ENCODE data around the gene ZNF397.

The ZNF397 gene

GRCh38 chr18:35247412-35248249 lies 6.8 kb downstream of the ZNF397 start:
- DNase-seq, result no peak

- DNase-seq, result no peak
These were observed 7.6 kb downstream of the ZNF397 start for GRCh38 chr18:35248429-35248828.

GRCh38 chr18:35252466-35252865 lies 11.6 kb downstream of the ZNF397 start:
- no peak for DNase-seq

DNA sequence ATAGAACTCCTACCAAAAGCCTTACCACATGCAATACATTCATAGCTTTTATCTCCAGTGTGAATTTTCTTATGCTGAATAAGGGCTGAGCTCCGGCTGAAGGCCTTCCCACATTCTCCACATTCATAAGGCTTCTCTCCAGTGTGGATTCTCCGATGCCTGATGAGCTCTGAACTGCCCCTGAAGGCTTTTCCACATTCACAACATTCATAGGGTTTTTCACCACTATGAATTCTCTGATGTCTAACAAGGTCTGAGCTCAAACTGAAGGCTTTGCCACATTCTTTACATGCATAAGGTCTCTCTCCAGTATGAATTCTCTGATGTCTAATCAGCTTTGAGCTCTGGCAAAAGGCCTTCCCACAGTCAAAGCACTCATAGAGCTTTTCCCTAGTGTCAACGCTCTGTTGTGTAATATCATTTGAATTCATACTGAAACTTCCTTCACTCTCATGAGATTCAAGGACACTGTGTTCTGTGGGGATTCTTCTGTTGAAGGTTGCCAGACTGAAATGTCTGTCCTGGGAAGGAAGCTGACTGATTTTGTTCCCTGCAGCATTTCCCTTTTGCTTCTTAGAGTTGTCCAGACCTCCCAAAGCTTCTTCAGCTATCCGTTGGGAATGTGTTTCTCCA lies 12.9 kb downstream of the ZNF397 start:
- no peak for DNase-seq

DNA sequence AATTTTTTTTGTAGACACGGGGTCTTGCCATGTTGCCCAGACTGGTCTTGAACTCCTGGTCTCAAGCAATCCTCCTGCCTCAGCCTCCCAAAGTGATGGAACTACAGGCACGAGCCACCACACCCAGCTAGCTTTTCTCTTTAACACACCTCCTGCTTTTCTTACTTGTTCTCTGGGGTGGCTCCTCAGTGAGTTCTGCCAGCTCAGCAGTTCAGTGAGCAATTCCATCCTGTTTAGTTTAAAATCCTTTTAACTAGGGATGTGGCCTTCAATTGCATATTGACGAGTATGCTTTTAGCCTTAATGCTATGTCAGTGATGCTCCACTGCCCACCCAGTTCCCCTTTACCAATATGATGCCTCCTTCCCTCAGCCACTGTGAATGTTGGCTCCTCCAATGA lies 16.1 kb downstream of the ZNF397 start:
- no peak for DNase-seq

GRCh38 chr18:35264409-35264808 lies 23.6 kb downstream of the ZNF397 start:
- no peak for DNase-seq

DNA sequence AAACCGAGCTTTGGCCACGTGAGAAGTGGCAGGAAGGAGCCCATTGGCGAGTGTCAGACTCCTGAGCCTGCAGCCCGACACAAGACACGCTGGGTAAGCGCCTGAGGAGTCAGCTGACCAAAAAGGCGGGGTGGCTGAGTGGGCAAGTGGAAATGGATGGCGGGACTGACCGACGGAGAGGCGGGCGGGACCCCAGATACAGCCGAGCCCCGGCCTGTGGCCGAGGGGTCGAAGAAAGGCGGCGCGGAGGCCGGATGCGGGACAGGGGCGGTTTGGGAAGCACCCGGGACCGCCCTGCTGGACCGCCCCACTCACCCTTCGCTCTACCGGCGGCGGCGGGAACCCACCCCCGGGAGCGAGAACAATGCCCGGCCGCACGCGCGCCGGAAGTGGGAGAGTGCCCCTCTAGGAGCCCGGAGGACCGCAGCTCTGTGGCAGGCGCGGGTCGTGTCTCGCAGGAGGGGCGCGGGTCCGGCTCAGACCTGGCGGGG lies 26.4 kb downstream of the ZNF397 start:
- peak; percentile 67 for DNase-seq

- DNase-seq, result no peak
These were observed 27.0 kb downstream of the ZNF397 start for GRCh38 chr18:35267809-35268208.

GRCh38 chr18:35268821-35269220 lies 28.0 kb downstream of the ZNF397 start:
- DNase-seq, result no peak

- no peak for DNase-seq
These were observed 30.8 kb downstream of the ZNF397 start for GRCh38 chr18:35271656-35272055.

DNA sequence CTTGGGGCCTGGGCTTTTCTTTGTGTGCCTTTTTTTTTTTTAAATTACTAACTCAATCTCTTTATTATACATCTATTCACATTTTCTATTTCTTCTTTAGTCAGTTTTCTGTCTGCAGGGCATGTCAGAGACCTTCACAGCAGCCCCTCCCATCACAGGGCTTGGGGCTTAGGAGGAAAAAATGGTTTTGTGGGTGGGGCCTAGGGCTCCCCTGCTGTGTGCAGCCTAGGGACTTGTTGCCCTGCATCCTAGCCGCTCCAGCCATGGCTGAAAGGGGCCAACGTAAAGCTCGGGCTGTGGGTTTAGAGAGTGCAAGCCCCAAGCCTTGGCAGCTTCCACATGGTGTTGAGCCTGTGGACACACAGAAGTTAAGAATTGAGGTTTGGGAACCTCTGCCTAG lies 35.4 kb downstream of the ZNF397 start:
- no peak for DNase-seq

GRCh38 chr18:35277633-35278032 lies 36.8 kb downstream of the ZNF397 start:
- no peak for DNase-seq

DNA sequence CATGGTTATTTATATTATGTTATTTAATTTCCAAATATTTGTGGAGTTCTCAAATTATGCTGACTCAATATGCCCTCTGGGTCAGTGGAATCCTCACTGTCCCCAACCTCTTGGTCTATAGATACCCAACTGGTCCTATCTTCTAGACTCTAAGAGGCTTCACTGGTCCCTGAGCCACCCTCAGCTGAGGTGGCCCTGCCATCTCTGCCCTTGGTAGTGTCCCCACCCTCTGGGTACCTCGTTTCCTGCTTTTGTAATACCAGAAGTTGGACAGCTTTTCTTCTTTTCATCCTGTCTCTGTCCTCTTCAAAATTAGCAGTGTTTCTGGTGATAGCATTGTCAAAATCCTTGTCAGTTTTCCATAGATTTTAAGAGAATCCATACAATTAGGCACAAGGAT lies 37.3 kb downstream of the ZNF397 start:
- DNase-seq, result no peak

DNA sequence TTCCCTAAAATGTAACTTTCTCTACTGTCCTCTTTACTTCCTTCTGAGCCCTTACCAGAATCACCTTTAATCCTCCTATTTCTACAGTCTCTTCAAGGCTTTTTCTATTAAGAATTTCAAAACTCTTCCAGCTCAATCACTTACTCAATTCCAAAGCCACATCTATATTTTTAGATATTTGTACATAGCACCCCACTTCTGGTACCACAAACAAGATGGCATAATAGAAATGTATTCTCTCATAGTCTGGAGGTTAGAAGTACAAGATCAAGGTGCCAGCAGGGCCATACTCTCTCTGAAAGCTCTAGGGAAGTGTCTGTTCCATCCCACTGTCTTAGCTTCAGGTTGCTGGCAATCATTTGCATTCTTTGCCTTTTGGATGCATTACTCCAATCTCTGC lies 38.1 kb downstream of the ZNF397 start:
- DNase-seq, result no peak

DNA sequence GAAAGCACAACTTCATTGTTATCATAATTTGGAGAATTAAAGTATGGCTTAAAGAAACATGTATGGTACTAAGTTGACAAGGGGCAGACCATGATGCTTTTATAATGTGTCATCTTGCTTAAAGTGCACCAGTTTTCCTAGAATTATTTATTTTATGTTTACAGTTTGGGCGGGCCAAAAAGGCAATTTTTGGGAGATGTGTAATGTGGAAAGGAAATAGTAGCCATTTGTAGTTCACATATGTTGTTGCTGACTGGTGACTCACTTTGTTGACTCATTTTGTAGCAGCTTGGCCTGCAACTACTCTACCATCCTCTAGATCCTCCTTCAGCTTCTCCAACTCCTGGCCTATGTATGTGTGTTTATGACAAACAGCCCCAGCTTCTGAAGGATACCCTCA lies 41.5 kb downstream of the ZNF397 start:
- DNase-seq, result no peak

GRCh38 chr18:35283923-35284794 lies 43.3 kb downstream of the ZNF397 start:
- no peak for DNase-seq

GRCh38 chr18:35284841-35285240 lies 44.0 kb downstream of the ZNF397 start:
- DNase-seq, result no peak

DNA sequence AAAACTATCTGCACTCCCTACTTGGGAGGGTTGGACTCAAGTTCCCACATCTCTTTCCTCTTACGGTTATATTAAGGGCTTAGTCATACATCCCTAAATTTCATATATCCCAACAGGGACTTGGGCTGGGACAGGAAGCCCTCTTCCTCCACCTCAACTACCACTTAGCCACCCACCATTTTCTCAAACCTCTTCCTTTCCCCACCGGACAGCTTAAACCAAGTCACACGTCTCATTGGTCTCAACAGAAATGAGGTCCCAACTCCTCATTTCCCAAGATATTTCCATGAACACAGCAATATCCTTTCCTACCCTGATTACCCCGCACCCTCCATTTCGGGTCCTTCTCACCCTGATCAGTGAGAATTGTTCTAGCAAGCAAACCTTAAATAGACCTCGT lies 48.5 kb downstream of the ZNF397 start:
- no peak for DNase-seq

- peak; percentile 30 for DNase-seq
These were observed 48.9 kb downstream of the ZNF397 start for GRCh38 chr18:35289727-35290093.

GRCh38 chr18:35290094-35290735 lies 49.4 kb downstream of the ZNF397 start, which contains the start of gene ZSCAN30:
Gene ZSCAN30, minus strand, starts transcription at chr18:35290229. Its CDS starts 25,877 bp downstream, at chr18:35264352.
- DNase-seq, result peak; percentile 97

GRCh38 chr18:35291166-35291565 lies 50.3 kb downstream of the ZNF397 start:
- DNase-seq, result no peak

GRCh38 chr18:35296060-35296459 lies 55.2 kb downstream of the ZNF397 start:
- DNase-seq, result no peak

- no peak for DNase-seq
These were observed 62.8 kb downstream of the ZNF397 start for GRCh38 chr18:35303610-35304009.

All from activated naive CD4-positive, alpha-beta T cell treated with Interleukin-2 at 50 U/mL for 16 hours (primary cell).